Panc1 (cell line): ENCODE results near the gene WDR86. TPM values are rescaled to one million over a fixed set of nuclear protein-coding genes. Genes with fewer than 3 reads are reported as not detected.

Source experiments
- ATAC-seq: fragments of 200-7000 bp; cut with Tn5 transposase; 2 replicates; pipeline ENCODE4 v1.9.1; 2020; ENCODE audit warnings: mild to moderate bottlenecking, moderate library complexity
- BruUV-seq: library from RNA; stranded (reverse); fragments of 400-500 nt; replicated peaks from 2 replicates; lab custom pipeline; 2021; lab: Mats Ljungman, UMichigan
- CTCF ChIA-PET: fragments of 300-600 bp; sonication (Branson Sonifier 250); formaldehyde crosslinking; loops from one replicate; lab custom pipeline; 2022; ENCODE audit warnings: antibody characterized with exemption; lab: Charles Lee
- POLR2A ChIA-PET: fragments of 300-600 bp; sonication (Branson Sonifier 250); formaldehyde crosslinking; loops from one replicate; lab custom pipeline; 2022; ENCODE audit warnings: antibody characterized with exemption; lab: Charles Lee
- DNase-seq: peaks from one replicate; pipeline ENCODE4 v3.0.0-alpha.2; 2010; ENCODE audit warnings: low read depth, low spot score
- H3K27ac ChIP-seq: 2 replicates; pipeline ENCODE4 v1.5.1; 2011; ENCODE audit warnings: mild to moderate bottlenecking, low read length, inconsistent platforms
- H3K27me3 ChIP-seq: fragments of 200-500 bp; sonication (Bioruptor generic); 2 replicates; pipeline ENCODE4 v1.6.0; 2014; ENCODE audit warnings: low read length, inconsistent platforms; ENCODE audit not compliant: control insufficient read depth, insufficient read depth
- H3K36me3 ChIP-seq: fragments of 200-500 bp; sonication (Bioruptor generic); 2 replicates; pipeline ENCODE4 v1.5.1; 2014; ENCODE audit warnings: inconsistent platforms, mild to moderate bottlenecking, low read length, moderate library complexity; ENCODE audit not compliant: control insufficient read depth, insufficient read depth
- H3K4me1 ChIP-seq: 2 replicates; pipeline ENCODE4 v1.5.1; 2011; ENCODE audit warnings: inconsistent platforms, mild to moderate bottlenecking, low read length, moderate library complexity; ENCODE audit not compliant: control insufficient read depth, insufficient read depth
- H3K4me3 ChIP-seq, 2 experiments: 2 replicates each; pipeline ENCODE4 v1.5.1; 2011 to 2012; ENCODE audit warnings: low read depth in 2 of 2, low read length in 2 of 2, mild to moderate bottlenecking in 2 of 2, inconsistent platforms in 1 of 2, moderate library complexity in 1 of 2
- H3K9me3 ChIP-seq: fragments of 200-500 bp; sonication (Bioruptor generic); 2 replicates; pipeline ENCODE4 v1.5.1; 2014; ENCODE audit warnings: low read depth, mild to moderate bottlenecking, inconsistent platforms, low read length, moderate library complexity; ENCODE audit not compliant: control insufficient read depth, insufficient read depth
- POLR2AphosphoS5 ChIP-seq: IDR thresholded peaks from 2 replicates; pipeline ENCODE4 v1.6.1; 2012; ENCODE audit warnings: mild to moderate bottlenecking, low read depth, low read length, moderate library complexity
- REST ChIP-seq, 2 experiments: IDR thresholded peaks; 2 replicates each; pipeline ENCODE4 v1.6.1; 2011 to 2012; ENCODE audit warnings: low read depth in 2 of 2, control low read depth in 1 of 2, low read length in 1 of 2, mild to moderate bottlenecking in 1 of 2, moderate library complexity in 1 of 2; ENCODE audit not compliant: insufficient read depth in 1 of 2
- SIN3A ChIP-seq: IDR thresholded peaks from 2 replicates; pipeline ENCODE4 v1.6.1; 2012; ENCODE audit warnings: low read depth, mild to moderate bottlenecking, low read length, moderate library complexity, borderline replicate concordance; ENCODE audit not compliant: insufficient read depth
- TCF7L2 ChIP-seq: IDR thresholded peaks from 2 replicates; pipeline ENCODE4 v1.6.1; 2011; ENCODE audit warnings: mild to moderate bottlenecking, low read depth, low read length, inconsistent platforms
- in situ Hi-C: cut with HindIII; loops from 2 replicates; pipeline ENCODE4 v1.10.0; 2016; ENCODE audit warnings: low sequenced_read_pairs, low pct_unique_long_range_greater_than_20kb
- intact Hi-C: fragments of 100-400 bp; cut with micrococcal nuclease; formaldehyde crosslinking; loops from one replicate; pipeline ENCODE4 v1.10.0; 2022; ENCODE audit not compliant: unreplicated experiment
- total RNA-seq: library from RNA; stranded (reverse); gene quantifications from one replicate; pipeline ENCODE4 v1.2.1, GENCODE V29; 2021; ENCODE audit not compliant: unreplicated experiment
- TF ChIP-seq, protein P1 (sequence below): fragments of 450-650 bp; IDR thresholded peaks from 2 replicates; pipeline ENCODE4 v1.5.1; 2017; ENCODE audit warnings: mild to moderate bottlenecking

The WDR86 gene
- total RNA-seq, 1 experiment from 2014 or later: 0.72 TPM

DNA sequence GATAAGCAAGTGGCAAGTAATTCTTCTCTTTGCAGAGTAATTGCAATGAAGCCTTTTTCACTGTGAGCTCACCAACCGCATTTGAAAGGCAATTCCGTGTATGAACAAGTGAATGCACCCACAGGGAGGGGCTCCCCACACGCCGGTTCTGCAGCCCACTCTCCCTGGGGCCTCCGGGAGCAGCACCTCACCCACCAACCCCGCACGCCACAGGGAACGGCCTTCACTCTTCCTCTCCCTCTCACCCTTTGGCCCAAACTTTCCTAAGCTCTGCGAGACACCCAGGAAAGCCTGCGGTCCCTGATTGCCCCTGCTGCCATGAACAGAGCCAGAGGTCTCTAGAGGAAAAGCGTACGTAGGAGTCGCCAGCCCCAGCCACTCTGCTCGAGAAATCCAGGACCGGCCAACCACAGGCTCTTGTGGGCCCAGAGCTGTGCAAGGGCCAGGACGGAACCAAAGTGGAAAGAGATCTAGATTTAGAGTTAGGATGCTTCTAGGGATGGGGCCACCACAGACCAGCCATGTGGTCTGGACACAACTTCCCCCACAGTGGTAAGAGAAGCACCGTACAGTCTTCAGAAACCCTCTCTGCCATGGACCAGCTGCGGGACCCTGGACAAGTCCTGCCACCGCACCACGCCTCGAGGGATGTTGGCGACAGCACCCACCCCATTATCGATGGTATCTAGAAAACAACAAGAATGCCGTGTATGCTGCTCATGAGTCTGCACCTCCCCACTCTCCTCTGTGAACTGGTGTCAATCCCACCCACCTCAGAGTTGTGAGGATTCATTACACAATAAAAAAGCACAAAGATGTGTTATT is 3.6 kb downstream of the WDR86 start:
- TF ChIP-seq TCF7L2: no peak
- TF ChIP-seq, protein P1, sequence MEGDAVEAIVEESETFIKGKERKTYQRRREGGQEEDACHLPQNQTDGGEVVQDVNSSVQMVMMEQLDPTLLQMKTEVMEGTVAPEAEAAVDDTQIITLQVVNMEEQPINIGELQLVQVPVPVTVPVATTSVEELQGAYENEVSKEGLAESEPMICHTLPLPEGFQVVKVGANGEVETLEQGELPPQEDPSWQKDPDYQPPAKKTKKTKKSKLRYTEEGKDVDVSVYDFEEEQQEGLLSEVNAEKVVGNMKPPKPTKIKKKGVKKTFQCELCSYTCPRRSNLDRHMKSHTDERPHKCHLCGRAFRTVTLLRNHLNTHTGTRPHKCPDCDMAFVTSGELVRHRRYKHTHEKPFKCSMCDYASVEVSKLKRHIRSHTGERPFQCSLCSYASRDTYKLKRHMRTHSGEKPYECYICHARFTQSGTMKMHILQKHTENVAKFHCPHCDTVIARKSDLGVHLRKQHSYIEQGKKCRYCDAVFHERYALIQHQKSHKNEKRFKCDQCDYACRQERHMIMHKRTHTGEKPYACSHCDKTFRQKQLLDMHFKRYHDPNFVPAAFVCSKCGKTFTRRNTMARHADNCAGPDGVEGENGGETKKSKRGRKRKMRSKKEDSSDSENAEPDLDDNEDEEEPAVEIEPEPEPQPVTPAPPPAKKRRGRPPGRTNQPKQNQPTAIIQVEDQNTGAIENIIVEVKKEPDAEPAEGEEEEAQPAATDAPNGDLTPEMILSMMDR: no peak
- intact Hi-C loops: no loop called here

GRCh38 chr7:151405588-151405987 is 4.2 kb downstream of the WDR86 start:
- H3K9me3 ChIP-seq: no peaks in the 10 kb centered on the region
- H3K27ac ChIP-seq: no peak overlapping the region
- TF ChIP-seq POLR2AphosphoS5: no peak
- TF ChIP-seq, protein P1: no peak
- no peak for TF ChIP-seq SIN3A
- no peak for TF ChIP-seq REST (IDR thresholded peaks at IDR 0.05; ENCODE audit: insufficient read depth in 1 of 2, low read depth in 2 of 2, low read length in 1 of 2)
- TF ChIP-seq TCF7L2: no peak
- no peaks in the 10 kb centered on the region for H3K27me3 ChIP-seq
- no TSS peak for BruUV-seq
- DNase-seq: no peak
- peaks cover 12% of the 10 kb centered on the region for H3K4me1 ChIP-seq
- in situ Hi-C loops: no loop called here
- H3K36me3 ChIP-seq: no peaks in the 10 kb centered on the region
- intact Hi-C loops: no loop called here
- H3K4me3 ChIP-seq: no peak overlapping the region
- ChIA-PET CTCF (no interaction called here), POLR2A (no interaction called here)
- no peak for ATAC-seq

More for the DNA sequence above, 3.6 kb downstream of the WDR86 start:
- Histone ChIP-seq H3K36me3 (no peaks in the 10 kb centered on the region), H3K4me3 (no peak overlapping the region), H3K27ac (no peak overlapping the region), H3K9me3 (no peaks in the 10 kb centered on the region), H3K27me3 (no peaks in the 10 kb centered on the region), H3K4me1 (peaks cover 12% of the 10 kb centered on the region)
- DNase-seq: no peak
- no peak for ATAC-seq
- ChIA-PET CTCF (no interaction called here), POLR2A (no interaction called here)
- in situ Hi-C loops: no loop called here
- no TSS peak for BruUV-seq
